Endodermal cell (in vitro differentiated cells): ENCODE measurements around the gene VPS41. TPM values are rescaled to one million over a fixed set of nuclear protein-coding genes. Genes with fewer than 3 reads are reported as not detected.

ENCODE experiments used
- DNase-seq: peaks from one replicate; pipeline ENCODE4 v3.0.0-alpha.2; 2017
- H3K27ac ChIP-seq: 2 replicates; pipeline ENCODE4 v1.5.1; 2013; ENCODE audit warnings: mild to moderate bottlenecking, low read depth, low read length, moderate library complexity
- H3K27me3 ChIP-seq: 2 replicates; pipeline ENCODE4 v1.6.1; 2013; ENCODE audit warnings: mild to moderate bottlenecking, low read length, moderate library complexity; ENCODE audit not compliant: insufficient read depth, control insufficient read depth, poor library complexity, severe bottlenecking
- H3K36me3 ChIP-seq: 2 replicates; pipeline ENCODE4 v1.7.0; 2013; ENCODE audit warnings: mild to moderate bottlenecking, low read length, moderate library complexity; ENCODE audit not compliant: control insufficient read depth, insufficient read depth
- H3K4me1 ChIP-seq: one replicate; pipeline ENCODE4 v1.7.0; 2013; ENCODE audit warnings: low read length; ENCODE audit not compliant: control insufficient read depth, insufficient read depth
- H3K4me3 ChIP-seq: 2 replicates; pipeline ENCODE4 v1.5.1; 2013; ENCODE audit warnings: mild to moderate bottlenecking, low read length, moderate library complexity
- H3K9ac ChIP-seq: 2 replicates; pipeline ENCODE4 v1.6.1; 2013; ENCODE audit warnings: mild to moderate bottlenecking, low read length, moderate library complexity; ENCODE audit not compliant: poor library complexity, severe bottlenecking; ENCODE audit errors: extremely low read depth
- H3K9me3 ChIP-seq: 2 replicates; pipeline ENCODE4 v1.6.1; 2013; ENCODE audit warnings: mild to moderate bottlenecking, low read length, moderate library complexity; ENCODE audit not compliant: control insufficient read depth
- H3K27ac Mint-ChIP-seq: 2 replicates; pipeline ENCODE4 v1.8.0; 2020; ENCODE audit warnings: mixed read lengths
- H3K27me3 Mint-ChIP-seq: 2 replicates; pipeline ENCODE4 v1.8.0; 2021; ENCODE audit warnings: mild to moderate bottlenecking, mixed read lengths; ENCODE audit not compliant: insufficient read depth
- H3K36me3 Mint-ChIP-seq: 2 replicates; pipeline ENCODE4 v1.8.0; 2020; ENCODE audit warnings: low read depth, mixed read lengths
- H3K4me1 Mint-ChIP-seq: 2 replicates; pipeline ENCODE4 v1.8.0; 2020; ENCODE audit warnings: mixed read lengths
- H3K4me3 Mint-ChIP-seq: 2 replicates; pipeline ENCODE4 v1.8.0; 2020; ENCODE audit warnings: mild to moderate bottlenecking, moderate library complexity, mixed read lengths
- H3K9me3 Mint-ChIP-seq: 2 replicates; pipeline ENCODE4 v1.8.0; 2020; ENCODE audit warnings: mild to moderate bottlenecking, mixed read lengths
- CTCF ChIP-seq: fragments of 200-600 bp; sonication (generic); conservative IDR thresholded peaks from 2 replicates; pipeline ENCODE4 v1.5.0; 2021; ENCODE audit warnings: antibody characterized with exemption, mild to moderate bottlenecking
- WGBS, 2 experiments: methylation state at CpG; one replicate each; pipeline versions ENCODE4 v1.1.5 to v1.1.7; 2013; ENCODE audit warnings: missing lambda C conversion rate in 2 of 2, mixed read lengths in 1 of 2; ENCODE audit not compliant: insufficient coverage in 1 of 2, insufficient read length in 1 of 2; 5-methylcytosine and 5-hydroxymethylcytosine counted together
- total RNA-seq, 2 donors: library from RNA; stranded (reverse); fragmentation: NEBNext Ultra II Directional in 1 of 2; extraction: Animal tissue kit (Norgen Biotek cat#: 25700) in 1 of 2; gene quantifications; 2 replicates in 1 of 2; 3 replicates in 1 of 2; pipeline ENCODE4 v1.2.1, GENCODE V29; 2021

The VPS41 gene
- total RNA-seq, 2 donors from 2014 or later = 77.1 to 78.0 TPM

- 100% methylated on average over 2 to 3 of the region's 3 CpGs for WGBS, 2 experiments
- Mint-ChIP-seq H3K36me3 (no peaks in the 10 kb centered on the region), H3K4me1 (peaks cover 9% of the 10 kb centered on the region), H3K4me3 (no peak overlapping the region), H3K27me3 (peaks cover 2% of the 10 kb centered on the region), H3K27ac (no peak overlapping the region), H3K9me3 (no peaks in the 10 kb centered on the region)
- no peak overlapping the region for H3K9ac ChIP-seq
- no peaks in the 10 kb centered on the region for H3K9me3 ChIP-seq
- TF ChIP-seq CTCF = no peak
- no peak overlapping the region for H3K27ac ChIP-seq
- no peaks in the 10 kb centered on the region for H3K4me1 ChIP-seq
- no peak for DNase-seq
- H3K27me3 ChIP-seq = no peaks in the 10 kb centered on the region
- H3K36me3 ChIP-seq = no peaks in the 10 kb centered on the region
- H3K4me3 ChIP-seq = no peak overlapping the region
Measured at GRCh38 chr7:38928506-38928905, 19.5 kb upstream of the VPS41 start.

- Mint-ChIP-seq H3K4me3 (no peak overlapping the region), H3K4me1 (peaks cover 9% of the 10 kb centered on the region), H3K27me3 (peaks cover 2% of the 10 kb centered on the region), H3K36me3 (no peaks in the 10 kb centered on the region), H3K27ac (no peak overlapping the region), H3K9me3 (no peaks in the 10 kb centered on the region)
- H3K9ac ChIP-seq = no peak overlapping the region
- 86 to 89% methylated on average over 3 to 4 of the region's 5 CpGs for WGBS, 2 experiments
- H3K9me3 ChIP-seq = no peaks in the 10 kb centered on the region
- no peaks in the 10 kb centered on the region for H3K27me3 ChIP-seq
- no peak for TF ChIP-seq CTCF
- H3K36me3 ChIP-seq = no peaks in the 10 kb centered on the region
- H3K4me1 ChIP-seq = no peaks in the 10 kb centered on the region
- no peak for DNase-seq
- H3K27ac ChIP-seq = no peak overlapping the region
- H3K4me3 ChIP-seq = no peak overlapping the region
Measured at GRCh38 chr7:38927751-38928150, 18.8 kb upstream of the VPS41 start.

- peaks cover 2% of the 10 kb centered on the region for H3K27me3 Mint-ChIP-seq
- H3K9me3 ChIP-seq = no peaks in the 10 kb centered on the region
- no peaks in the 10 kb centered on the region for H3K4me1 ChIP-seq
- no peak for DNase-seq
- H3K36me3 Mint-ChIP-seq = no peaks in the 10 kb centered on the region
- no peak overlapping the region for H3K9ac ChIP-seq
- H3K4me3 Mint-ChIP-seq = no peak overlapping the region
- TF ChIP-seq CTCF = no peak
- no peak overlapping the region for H3K4me3 ChIP-seq
- H3K4me1 Mint-ChIP-seq = no peaks in the 10 kb centered on the region
- H3K27ac Mint-ChIP-seq = no peak overlapping the region
- WGBS, 2 experiments = 83 to 100% methylated on average over 1 to 3 of the region's 3 CpGs
- H3K27ac ChIP-seq = no peak overlapping the region
- H3K27me3 ChIP-seq = no peaks in the 10 kb centered on the region
- H3K9me3 Mint-ChIP-seq = no peaks in the 10 kb centered on the region
- H3K36me3 ChIP-seq = no peaks in the 10 kb centered on the region
Measured at GRCh38 chr7:38920731-38921130, 11.7 kb upstream of the VPS41 start.
